Gastrocnemius medialis (tissue), 4 donors: ENCODE measurements around the gene GSG1L. TPM values are rescaled to one million over a fixed set of nuclear protein-coding genes. Genes with fewer than 3 reads are reported as not detected.

Experiments used
- ATAC-seq, 2 donors: fragments of 150-250 bp; one replicate each; pipeline ENCODE4 v1.9.1; 2016
- DNase-seq, 2 donors: peaks; one replicate each; pipeline ENCODE4 v3.0.0-alpha.2; 2019
- H3K27ac ChIP-seq, 4 donors: fragments of 200-600 bp; sonication (generic); 1 replicate in 1 of 4; 2 replicates in 3 of 4; pipeline ENCODE4 v1.5.1; 2016 to 2018; ENCODE audit warnings: mild to moderate bottlenecking in 2 of 4, moderate library complexity in 1 of 4
- H3K27me3 ChIP-seq, 3 donors: fragments of 200-600 bp; sonication (generic) in 2 of 3; 1 replicate in 1 of 3; 2 replicates in 2 of 3; pipeline versions ENCODE4 v1.5.1 to v1.6.0; 2016 to 2019; ENCODE audit warnings: mild to moderate bottlenecking in 1 of 3, moderate library complexity in 1 of 3
- H3K36me3 ChIP-seq, 2 donors: fragments of 200-600 bp; sonication (generic) in 1 of 2; one replicate each; pipeline ENCODE4 v1.5.1; 2017 to 2018
- H3K4me1 ChIP-seq, 2 donors: fragments of 200-600 bp; sonication (generic) in 1 of 2; one replicate each; pipeline ENCODE4 v1.5.1; 2016 to 2017; ENCODE audit warnings: mild to moderate bottlenecking in 2 of 2
- H3K4me3 ChIP-seq, 4 donors: fragments of 200-600 bp; sonication (generic) in 3 of 4; 1 replicate in 1 of 4; 2 replicates in 3 of 4; pipeline ENCODE4 v1.5.1; 2016 to 2019; ENCODE audit warnings: mild to moderate bottlenecking in 2 of 4
- H3K9me3 ChIP-seq, 3 donors: fragments of 200-600 bp; sonication (generic) in 2 of 3; 1 replicate in 1 of 3; 2 replicates in 2 of 3; pipeline ENCODE4 v1.5.1; 2016 to 2019
- POLR2A ChIP-seq, 2 donors: fragments of 450-650 bp; IDR thresholded peaks; one replicate each; pipeline ENCODE4 v1.6.1; 2017; ENCODE audit warnings: antibody characterized with exemption in 2 of 2, mild to moderate bottlenecking in 2 of 2, moderate library complexity in 2 of 2
- in situ Hi-C, 4 donors: fragments of 200-750 bp; cut with MboI; loops; one replicate each; pipeline versions ENCODE4 v1.15.0 to v1.8.0; 2017; ENCODE audit warnings: low sequenced_read_pairs in 4 of 4
- intact Hi-C: fragments of 100-400 bp; cut with DNase I; formaldehyde crosslinking; loops from one replicate; pipeline ENCODE4 v1.15.1; 2023; ENCODE audit warnings: low total_unique reads
- total RNA-seq, 4 donors: library from RNA; depleted of rRNA; stranded (reverse); fragments of >200 nt; gene quantifications; one replicate each; pipeline versions ENCODE4 v1.1.0 to v1.2.3, GENCODE V29; 2016
- TF ChIP-seq, protein P1 (sequence below), 5 experiments: fragments of 450-650 bp in 3 of 5; fragments of 200-600 bp in 2 of 5; sonication (generic) in 2 of 5; IDR thresholded peaks in 4 of 5; conservative IDR thresholded peaks in 1 of 5; 1 replicate in 4 of 5; 2 replicates in 1 of 5; pipeline ENCODE4 v1.5.1; 2016 to 2019; ENCODE audit warnings: antibody characterized with exemption in 5 of 5, mild to moderate bottlenecking in 3 of 5, moderate library complexity in 3 of 5

Gene GSG1L
- total RNA-seq, 4 donors from 2014 or later: not detected

DNA sequence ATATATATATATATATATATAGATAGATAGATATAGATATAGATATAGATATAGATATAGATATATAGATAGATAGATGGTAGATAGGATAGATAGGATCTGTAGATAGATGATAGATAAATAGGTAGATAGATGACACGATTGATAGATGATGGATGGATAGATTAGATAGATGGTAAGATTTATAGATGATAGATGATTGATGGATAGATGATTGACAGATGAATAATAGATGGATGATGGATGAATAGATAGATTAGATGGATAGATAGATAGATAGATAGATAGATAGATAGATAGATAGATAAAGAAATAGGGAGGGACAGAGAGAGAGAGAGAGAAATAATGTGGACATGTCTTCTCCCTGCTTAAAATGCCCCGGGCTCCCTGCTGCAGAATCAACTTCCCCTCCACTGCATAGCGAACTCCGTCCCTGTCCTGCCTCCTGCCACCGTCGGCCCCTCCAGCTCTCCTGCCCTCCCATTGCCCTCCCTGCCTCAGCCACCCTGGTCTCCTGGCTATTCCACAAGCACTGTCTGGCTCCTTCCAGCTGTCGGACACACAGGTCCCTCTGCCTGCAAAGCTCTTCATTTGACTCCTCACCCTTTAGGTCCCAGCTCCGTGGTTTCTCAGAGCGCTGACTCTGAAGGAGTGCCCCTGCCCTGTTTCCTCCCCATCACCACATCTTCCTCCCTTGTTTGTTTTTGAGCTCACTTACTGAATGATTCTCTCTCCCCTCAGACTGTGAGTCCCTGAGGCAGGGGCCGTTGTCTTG, 259.6 kb downstream of the GSG1L start:
- no peak for DNase-seq
- TF ChIP-seq, protein P1, sequence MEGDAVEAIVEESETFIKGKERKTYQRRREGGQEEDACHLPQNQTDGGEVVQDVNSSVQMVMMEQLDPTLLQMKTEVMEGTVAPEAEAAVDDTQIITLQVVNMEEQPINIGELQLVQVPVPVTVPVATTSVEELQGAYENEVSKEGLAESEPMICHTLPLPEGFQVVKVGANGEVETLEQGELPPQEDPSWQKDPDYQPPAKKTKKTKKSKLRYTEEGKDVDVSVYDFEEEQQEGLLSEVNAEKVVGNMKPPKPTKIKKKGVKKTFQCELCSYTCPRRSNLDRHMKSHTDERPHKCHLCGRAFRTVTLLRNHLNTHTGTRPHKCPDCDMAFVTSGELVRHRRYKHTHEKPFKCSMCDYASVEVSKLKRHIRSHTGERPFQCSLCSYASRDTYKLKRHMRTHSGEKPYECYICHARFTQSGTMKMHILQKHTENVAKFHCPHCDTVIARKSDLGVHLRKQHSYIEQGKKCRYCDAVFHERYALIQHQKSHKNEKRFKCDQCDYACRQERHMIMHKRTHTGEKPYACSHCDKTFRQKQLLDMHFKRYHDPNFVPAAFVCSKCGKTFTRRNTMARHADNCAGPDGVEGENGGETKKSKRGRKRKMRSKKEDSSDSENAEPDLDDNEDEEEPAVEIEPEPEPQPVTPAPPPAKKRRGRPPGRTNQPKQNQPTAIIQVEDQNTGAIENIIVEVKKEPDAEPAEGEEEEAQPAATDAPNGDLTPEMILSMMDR (IDR thresholded peaks at IDR 0.05 in 4 of 5, conservative IDR thresholded peaks at IDR 0.05 in 1 of 5): no peak
- no peak for TF ChIP-seq POLR2A (IDR thresholded peaks at IDR 0.05)
- intact Hi-C loops (no loop called here), in situ Hi-C loops (no loop called here)
- no peak overlapping the region for H3K4me3 ChIP-seq
- no peaks in the 10 kb centered on the region for H3K9me3 ChIP-seq
- peaks cover 0 to 4% (median 3%) of the 10 kb centered on the region in 3 donors for H3K27me3 ChIP-seq
- H3K4me1 ChIP-seq: no peaks in the 10 kb centered on the region
- H3K27ac ChIP-seq: no peak overlapping the region
- no peak for ATAC-seq
- H3K36me3 ChIP-seq: no peaks in the 10 kb centered on the region

DNA sequence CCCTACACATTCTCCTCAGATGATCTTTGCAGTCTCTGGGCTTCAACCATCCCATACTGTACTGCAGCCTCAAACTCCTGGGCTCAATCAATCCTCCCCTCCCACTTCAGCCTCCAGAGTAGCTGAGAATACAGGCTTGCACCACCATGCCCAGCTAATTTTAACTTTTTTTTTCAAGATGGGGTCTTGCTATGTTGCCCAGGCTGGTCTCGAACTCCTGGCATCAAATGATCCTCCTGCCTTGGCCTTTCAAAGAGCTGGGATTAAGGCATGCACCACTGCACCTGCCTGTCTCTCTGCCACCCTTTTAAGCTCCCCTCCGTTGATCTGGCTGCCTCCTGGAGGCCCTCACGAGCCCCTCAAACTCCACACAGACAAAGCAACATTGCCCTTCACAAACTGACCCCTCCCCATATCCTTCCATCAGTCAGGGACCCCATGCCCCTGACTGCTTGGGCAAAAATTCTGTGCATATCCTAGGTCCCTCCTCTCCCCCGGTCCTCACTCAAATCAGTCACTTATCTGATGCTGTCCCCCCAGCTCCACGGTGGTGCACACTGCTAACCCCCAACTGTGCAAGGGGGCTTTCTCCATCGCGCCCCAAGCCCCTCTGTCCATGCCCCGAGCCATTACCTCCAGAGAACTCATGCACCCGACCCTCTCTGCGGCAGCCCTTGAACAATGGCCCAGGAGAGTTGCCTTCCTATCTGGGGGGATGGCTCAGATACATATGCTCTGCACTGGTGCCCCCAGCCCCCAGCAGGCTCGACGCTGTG, 260.7 kb downstream of the GSG1L start:
- H3K4me3 ChIP-seq: no peak overlapping the region
- H3K9me3 ChIP-seq: no peaks in the 10 kb centered on the region
- peaks cover 0 to 4% (median 3%) of the 10 kb centered on the region in 3 donors for H3K27me3 ChIP-seq
- H3K4me1 ChIP-seq: no peaks in the 10 kb centered on the region
- TF ChIP-seq POLR2A (IDR thresholded peaks at IDR 0.05): no peak
- TF ChIP-seq, protein P1 (IDR thresholded peaks at IDR 0.05 in 4 of 5, conservative IDR thresholded peaks at IDR 0.05 in 1 of 5): no peak
- ATAC-seq (no peak), DNase-seq (no peak)
- in situ Hi-C loops: no loop called here
- no peak overlapping the region for H3K27ac ChIP-seq
- H3K36me3 ChIP-seq: no peaks in the 10 kb centered on the region
- intact Hi-C loops: no loop called here

DNA sequence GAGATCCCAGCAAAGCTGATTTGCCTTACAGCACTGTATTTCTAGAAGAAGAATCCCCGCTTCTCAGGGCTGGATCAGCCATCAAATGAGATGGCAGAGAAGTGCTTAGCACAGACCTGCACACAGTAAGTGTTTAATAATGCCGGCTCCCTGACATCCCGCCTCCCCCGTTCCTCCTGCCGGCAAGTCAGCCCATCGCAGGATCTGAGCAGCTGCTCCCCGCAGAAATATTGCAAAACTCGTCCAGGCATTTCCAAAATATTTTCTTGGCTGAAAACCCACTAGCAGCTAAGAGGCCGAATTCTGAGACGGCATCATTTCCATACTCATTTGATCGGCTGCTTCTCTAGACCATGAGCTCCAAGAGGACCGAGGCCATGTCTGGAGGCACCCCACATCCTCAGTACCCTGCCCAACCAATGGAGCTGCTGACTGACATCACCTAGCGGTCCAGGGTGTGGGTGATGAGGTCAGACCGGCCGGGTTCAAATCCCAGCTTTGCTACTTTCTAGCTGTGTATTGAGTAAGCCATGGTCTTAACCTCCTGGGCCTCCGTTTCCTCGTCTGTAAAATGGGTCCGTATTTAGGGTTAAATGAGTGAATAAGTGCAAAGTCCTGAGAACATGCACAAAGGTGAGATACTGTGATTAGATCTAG, 262.1 kb downstream of the GSG1L start:
- Histone ChIP-seq H3K9me3 (no peaks in the 10 kb centered on the region), H3K4me1 (no peaks in the 10 kb centered on the region), H3K27ac (no peak overlapping the region), H3K27me3 (peaks cover 0 to 4% (median 3%) of the 10 kb centered on the region in 3 donors), H3K4me3 (no peak overlapping the region), H3K36me3 (no peaks in the 10 kb centered on the region)
- no peak for DNase-seq
- TF ChIP-seq, protein P1 (IDR thresholded peaks at IDR 0.05 in 4 of 5, conservative IDR thresholded peaks at IDR 0.05 in 1 of 5): no peak
- TF ChIP-seq POLR2A (IDR thresholded peaks at IDR 0.05): no peak
- intact Hi-C loops (no loop called here), in situ Hi-C loops (no loop called here)
- ATAC-seq: no peak

DNA sequence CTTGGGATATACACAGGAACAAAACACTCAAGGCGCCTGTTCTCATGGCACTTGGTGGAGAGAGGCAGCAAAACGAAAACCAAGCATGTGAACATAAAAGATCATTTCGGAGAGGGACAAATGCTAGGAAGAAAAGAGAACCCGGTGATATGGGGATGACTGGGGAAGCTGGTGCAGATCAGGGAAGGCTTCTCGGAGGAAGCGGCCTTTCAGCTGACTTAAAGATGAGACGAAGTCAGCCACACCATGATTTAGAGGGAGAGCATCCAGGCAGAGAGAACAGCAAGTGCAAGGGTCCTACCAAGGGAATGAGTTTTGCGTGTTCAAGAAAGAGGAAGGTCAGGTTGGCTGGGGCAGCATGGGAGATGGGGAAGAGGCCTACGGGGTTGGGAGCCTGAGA, 262.7 kb downstream of the GSG1L start:
- DNase-seq (no peak), ATAC-seq (no peak)
- no peaks in the 10 kb centered on the region for H3K36me3 ChIP-seq
- no peaks in the 10 kb centered on the region for H3K4me1 ChIP-seq
- in situ Hi-C loops: no loop called here
- no peak overlapping the region for H3K27ac ChIP-seq
- H3K27me3 ChIP-seq: peaks cover 0 to 4% (median 3%) of the 10 kb centered on the region in 3 donors
- no peak overlapping the region for H3K4me3 ChIP-seq
- no peaks in the 10 kb centered on the region for H3K9me3 ChIP-seq
- TF ChIP-seq POLR2A (IDR thresholded peaks at IDR 0.05): no peak
- TF ChIP-seq, protein P1 (IDR thresholded peaks at IDR 0.05 in 4 of 5, conservative IDR thresholded peaks at IDR 0.05 in 1 of 5): no peak
- intact Hi-C loops: no loop called here
